HG03103 (cell line): ENCODE results near the gene SRC.

Experiments used
- ATAC-seq: cut with Tn5 transposase; IDR thresholded peaks from one replicate; pipeline ENCODE4 v1.9.1; 2021; ENCODE audit warnings: low read depth; ENCODE audit not compliant: unreplicated experiment

The SRC gene

GRCh38 chr20:37406010-37406998 lies 60.4 kb downstream of the SRC start:
- peak; percentile 45 for ATAC-seq

- no peak for ATAC-seq
Observed at GRCh38 chr20:37407019-37407566, 61.2 kb downstream of the SRC start.

GRCh38 chr20:37407573-37408002 lies 61.6 kb downstream of the SRC start:
- ATAC-seq: no peak

- ATAC-seq: no peak
Observed at GRCh38 chr20:37408302-37409193, 62.6 kb downstream of the SRC start.

GRCh38 chr20:37411408-37412219 lies 65.7 kb downstream of the SRC start:
- no peak for ATAC-seq

GRCh38 chr20:37413023-37413334 lies 67.0 kb downstream of the SRC start:
- no peak for ATAC-seq

- ATAC-seq: no peak
Observed at GRCh38 chr20:37413379-37413778, 67.4 kb downstream of the SRC start.

- ATAC-seq: no peak
Observed at GRCh38 chr20:37414224-37415035, 68.5 kb downstream of the SRC start.

- ATAC-seq: no peak
Observed at GRCh38 chr20:37415118-37416085, 69.5 kb downstream of the SRC start.

- ATAC-seq: no peak
Observed at GRCh38 chr20:37416100-37416847, 70.3 kb downstream of the SRC start.

GRCh38 chr20:37416848-37417616 lies 71.1 kb downstream of the SRC start:
- ATAC-seq: no peak

- ATAC-seq: no peak
Observed at GRCh38 chr20:37417617-37418467, 71.9 kb downstream of the SRC start.

GRCh38 chr20:37418591-37419109 lies 72.7 kb downstream of the SRC start:
- no peak for ATAC-seq

- no peak for ATAC-seq
Observed at GRCh38 chr20:37419307-37419706, 73.4 kb downstream of the SRC start.

- ATAC-seq: no peak
Observed at GRCh38 chr20:37419774-37420542, 74.0 kb downstream of the SRC start.
